Thoracic aorta (tissue), 2 donors: ENCODE results near the gene ANKRD29. TPM values are rescaled to one million over a fixed set of nuclear protein-coding genes. Genes with fewer than 3 reads are reported as not detected.

ENCODE experiments used
- ATAC-seq: fragments of 150-250 bp; one replicate; pipeline ENCODE4 v1.8.0; 2017; ENCODE audit warnings: low read depth; ENCODE audit not compliant: insufficient number of reproducible peaks, low FRiP score
- DNase-seq: peaks from one replicate; pipeline ENCODE4 v3.0.0-alpha.2; 2020; ENCODE audit warnings: low spot score
- H3K27ac ChIP-seq, 2 donors: fragments of 200-600 bp; sonication (generic); 1 replicate in 1 of 2; 2 replicates in 1 of 2; pipeline ENCODE4 v1.5.1; 2016; ENCODE audit warnings: mild to moderate bottlenecking in 2 of 2, moderate library complexity in 2 of 2
- H3K27me3 ChIP-seq: fragments of 200-600 bp; sonication (generic); replicated peaks from 2 replicates; pipeline ENCODE4 v1.6.0; 2016; ENCODE audit warnings: mild to moderate bottlenecking; ENCODE audit not compliant: insufficient read depth
- H3K36me3 ChIP-seq: fragments of 200-600 bp; sonication (generic); one replicate; pipeline ENCODE4 v1.5.1; 2016
- H3K4me1 ChIP-seq, 2 donors: fragments of 200-600 bp; sonication (generic); 1 replicate in 1 of 2; 2 replicates in 1 of 2; pipeline versions ENCODE4 v1.5.1 to v1.6.0; 2016; ENCODE audit warnings: low read depth in 2 of 2, mild to moderate bottlenecking in 1 of 2; ENCODE audit not compliant: control insufficient read depth in 1 of 2
- H3K4me3 ChIP-seq: fragments of 200-600 bp; sonication (generic); 2 replicates; pipeline ENCODE4 v1.5.1; 2016; ENCODE audit warnings: mild to moderate bottlenecking
- H3K9me3 ChIP-seq: fragments of 200-600 bp; sonication (generic); 2 replicates; pipeline ENCODE4 v1.5.1; 2016
- CTCF ChIP-seq: fragments of 200-600 bp; sonication (generic); IDR thresholded peaks from one replicate; pipeline ENCODE4 v1.5.1; 2019; ENCODE audit warnings: antibody characterized with exemption
- total RNA-seq, 2 donors: library from RNA; depleted of rRNA; stranded (reverse); fragments of >200 nt; gene quantifications; one replicate each; pipeline versions ENCODE4 v1.1.0 to v1.2.3, GENCODE V29; 2016

ANKRD29 gene
- total RNA-seq, 2 donors from 2014 or later: 5.6 to 15.7 TPM

DNA sequence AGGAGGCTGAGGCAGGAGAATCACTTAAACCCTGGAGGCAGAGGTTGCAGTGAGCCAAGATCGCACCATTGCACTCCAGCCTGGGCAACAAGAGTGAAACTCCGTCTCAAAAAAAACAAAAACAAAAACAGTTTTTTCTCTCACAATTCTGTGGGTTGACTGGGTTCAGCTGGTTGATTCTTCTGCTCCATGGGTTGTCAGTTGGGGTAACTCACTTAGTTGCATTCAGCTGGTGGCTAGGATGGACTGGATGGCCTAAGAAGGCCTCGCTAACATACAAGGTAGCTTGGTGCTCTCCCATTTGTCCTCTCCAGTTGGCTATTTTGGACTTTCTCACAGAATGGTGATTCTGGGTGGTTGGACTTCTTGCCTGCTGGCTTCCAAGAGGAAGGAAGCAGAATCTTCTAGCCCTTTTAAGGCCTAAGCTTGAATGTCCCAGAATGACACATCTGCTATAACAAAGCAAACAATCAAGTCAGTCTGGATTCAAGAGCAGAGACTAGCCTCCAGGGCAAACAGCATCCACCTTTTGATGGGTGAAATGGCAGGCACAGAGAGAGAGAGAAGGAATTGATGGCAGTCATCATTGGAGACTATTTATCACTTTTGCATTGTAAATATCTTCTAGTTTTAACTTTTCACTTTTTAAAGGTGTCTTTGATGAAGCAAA is 44.4 kb upstream of the ANKRD29 start:
- DNase-seq (no peak), ATAC-seq (no peak)
- no peak overlapping the region for H3K27ac ChIP-seq
- H3K36me3 ChIP-seq: no peaks in the 10 kb centered on the region
- no peak overlapping the region for H3K4me3 ChIP-seq
- no peaks in the 10 kb centered on the region for H3K27me3 ChIP-seq
- no peaks in the 10 kb centered on the region for H3K4me1 ChIP-seq
- H3K9me3 ChIP-seq: peaks cover 4% of the 10 kb centered on the region
- TF ChIP-seq CTCF: no peak

DNA sequence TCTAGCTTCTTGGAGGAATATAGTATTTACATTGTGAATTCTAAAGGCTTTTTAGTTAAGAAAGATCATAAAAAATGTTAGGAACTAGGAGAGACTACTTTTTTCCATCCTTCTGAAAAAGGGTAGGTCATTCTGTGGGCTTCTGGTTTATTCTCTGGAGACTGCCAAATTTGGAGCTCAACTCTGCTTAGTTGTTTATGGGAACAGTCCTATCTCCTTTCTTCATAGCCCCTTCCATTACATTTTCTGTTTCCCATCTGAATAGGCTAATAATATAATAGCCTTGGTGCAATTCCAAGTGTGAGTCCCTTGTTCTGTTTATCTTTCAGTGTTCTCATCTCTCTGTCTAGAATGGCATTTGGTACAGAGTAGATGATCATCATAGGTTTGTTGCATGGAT is 42.1 kb upstream of the ANKRD29 start:
- H3K36me3 ChIP-seq: no peaks in the 10 kb centered on the region
- H3K4me3 ChIP-seq: no peak overlapping the region
- DNase-seq (no peak), ATAC-seq (no peak)
- H3K9me3 ChIP-seq: peaks cover 4% of the 10 kb centered on the region
- H3K27ac ChIP-seq: no peak overlapping the region
- TF ChIP-seq CTCF: no peak
- H3K27me3 ChIP-seq: no peaks in the 10 kb centered on the region
- H3K4me1 ChIP-seq: no peaks in the 10 kb centered on the region

- Histone ChIP-seq H3K4me1 (no peaks in the 10 kb centered on the region), H3K36me3 (no peaks in the 10 kb centered on the region), H3K27me3 (no peaks in the 10 kb centered on the region), H3K9me3 (peaks cover 4% of the 10 kb centered on the region), H3K27ac (no peak overlapping the region), H3K4me3 (no peak overlapping the region)
- DNase-seq (no peak), ATAC-seq (no peak)
- TF ChIP-seq CTCF: no peak
Measured at GRCh38 chr18:23703987-23704384, 41.3 kb upstream of the ANKRD29 start.

- Histone ChIP-seq H3K27me3 (no peaks in the 10 kb centered on the region), H3K9me3 (peaks cover 4% of the 10 kb centered on the region), H3K4me1 (no peaks in the 10 kb centered on the region), H3K27ac (no peak overlapping the region), H3K4me3 (no peak overlapping the region), H3K36me3 (no peaks in the 10 kb centered on the region)
- no peak for DNase-seq
- peak; percentile 20 for TF ChIP-seq CTCF
- ATAC-seq: no peak
Measured at GRCh38 chr18:23703057-23703986, 40.6 kb upstream of the ANKRD29 start.

DNA sequence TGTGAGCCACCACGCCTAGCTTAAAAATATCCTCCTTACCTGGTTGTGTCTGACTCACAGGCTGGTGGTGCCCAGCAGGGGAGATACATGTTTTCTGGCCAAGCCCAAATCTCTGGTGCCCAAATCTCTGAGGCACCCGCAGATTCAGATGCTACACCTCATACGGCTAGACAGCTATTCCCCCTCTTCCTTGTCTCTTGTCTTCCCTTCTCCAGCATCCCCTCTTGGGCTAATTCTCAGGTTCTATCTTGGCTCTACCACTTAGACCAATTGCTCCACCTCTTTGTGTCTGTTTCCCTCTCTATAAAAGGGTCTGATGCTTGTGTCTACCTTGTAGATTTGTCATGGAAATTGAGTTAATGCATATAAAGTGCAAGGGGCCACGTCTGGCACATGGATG is 39.9 kb upstream of the ANKRD29 start:
- TF ChIP-seq CTCF: no peak
- no peak overlapping the region for H3K27ac ChIP-seq
- H3K4me1 ChIP-seq: no peaks in the 10 kb centered on the region
- DNase-seq: no peak
- H3K36me3 ChIP-seq: no peaks in the 10 kb centered on the region
- no peak for ATAC-seq
- no peaks in the 10 kb centered on the region for H3K27me3 ChIP-seq
- H3K9me3 ChIP-seq: peaks cover 4% of the 10 kb centered on the region
- H3K4me3 ChIP-seq: no peak overlapping the region
